Activated B cell treated with CpG ODN at 0.5 μM for 24 hours (primary cell): Measurements from ENCODE around the gene HK2. TPM values are rescaled to one million over a fixed set of nuclear protein-coding genes. Genes with fewer than 3 reads are reported as not detected.
"Not testable (repeated sequence)": the region's sequence is repeated elsewhere in the genome, so short reads cannot be mapped to it uniquely, and the experiment has no call there.

Experiments
- ATAC-seq: fragments of 200-7000 bp; cut with Tn5 transposase; one replicate; pipeline ENCODE4 v1.10.0; 2021; ENCODE audit warnings: low read depth, mild to moderate bottlenecking, moderate library complexity
- CTCF ChIA-PET: fragments of 350-600 bp; sonication (Branson Sonifier 250); formaldehyde crosslinking; loops from one replicate; lab custom pipeline; 2021; ENCODE audit warnings: antibody characterized with exemption; lab: Charles Lee
- POLR2A ChIA-PET: fragments of 350-600 bp; sonication (Branson Sonifier 250); formaldehyde crosslinking; loops from one replicate; lab custom pipeline; 2021; ENCODE audit warnings: antibody characterized with exemption; lab: Charles Lee
- DNase-seq: peaks from one replicate; pipeline ENCODE4 v3.0.0; 2022
- H3K27ac Mint-ChIP-seq: one replicate; pipeline ENCODE4 v1.8.0; 2020; ENCODE audit warnings: mixed read lengths
- H3K27me3 Mint-ChIP-seq: one replicate; pipeline ENCODE4 v1.8.0; 2021; ENCODE audit warnings: mixed read lengths
- H3K36me3 Mint-ChIP-seq: one replicate; pipeline ENCODE4 v1.8.0; 2021; ENCODE audit warnings: low read depth, mixed read lengths
- H3K4me1 Mint-ChIP-seq: one replicate; pipeline ENCODE4 v1.8.0; 2021; ENCODE audit warnings: mixed read lengths
- H3K4me3 Mint-ChIP-seq: one replicate; pipeline ENCODE4 v1.8.0; 2020; ENCODE audit warnings: mild to moderate bottlenecking, mixed read lengths
- H3K9me3 Mint-ChIP-seq: one replicate; pipeline ENCODE4 v1.8.0; 2020; ENCODE audit warnings: mixed read lengths
- intact Hi-C: fragments of 100-400 bp; cut with micrococcal nuclease; formaldehyde crosslinking; loops from one replicate; pipeline ENCODE4 v1.15.1; 2024
- total RNA-seq: library from RNA; stranded (reverse); gene quantifications from 2 replicates; pipeline ENCODE4 v1.2.3, GENCODE V29; 2022
- TF ChIP-seq, protein P1 (sequence below): fragments of 200-600 bp; IDR thresholded peaks from one replicate; pipeline ENCODE4 v1.8.0; 2022; ENCODE audit warnings: antibody characterized with exemption, mild to moderate bottlenecking

HK2 gene
- total RNA-seq, 1 donor from 2014 or later = 15.3 TPM

DNA sequence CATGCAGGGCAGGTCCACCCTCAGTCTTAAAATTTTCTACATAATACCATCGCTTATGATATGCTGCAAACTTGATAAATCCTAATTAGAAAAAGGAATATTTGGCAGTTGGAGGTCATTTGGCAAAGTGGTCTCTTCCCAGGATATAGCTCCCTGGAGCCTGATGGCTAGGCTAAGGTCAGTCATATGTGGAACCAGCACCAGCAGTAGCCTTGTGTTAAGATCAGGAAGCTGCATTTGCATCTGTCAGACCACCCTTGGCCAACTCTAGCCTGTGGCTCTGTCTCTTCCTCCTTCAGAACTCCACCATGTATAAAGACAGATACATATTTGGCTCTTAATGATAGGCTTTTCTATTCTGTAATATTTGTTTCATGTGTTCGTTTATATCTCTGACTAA, 5.4 kb upstream of the HK2 start:
- Mint-ChIP-seq H3K4me1 (peaks cover 15% of the 10 kb centered on the region), H3K4me3 (no peak overlapping the region), H3K27me3 (no peaks in the 10 kb centered on the region), H3K27ac (no peak overlapping the region), H3K36me3 (no peaks in the 10 kb centered on the region), H3K9me3 (no peaks in the 10 kb centered on the region)
- DNase-seq = no peak
- ChIA-PET POLR2A (no interaction called here), CTCF (no interaction called here)
- no peak for ATAC-seq
- intact Hi-C loops = no loop called here
- TF ChIP-seq, protein P1, sequence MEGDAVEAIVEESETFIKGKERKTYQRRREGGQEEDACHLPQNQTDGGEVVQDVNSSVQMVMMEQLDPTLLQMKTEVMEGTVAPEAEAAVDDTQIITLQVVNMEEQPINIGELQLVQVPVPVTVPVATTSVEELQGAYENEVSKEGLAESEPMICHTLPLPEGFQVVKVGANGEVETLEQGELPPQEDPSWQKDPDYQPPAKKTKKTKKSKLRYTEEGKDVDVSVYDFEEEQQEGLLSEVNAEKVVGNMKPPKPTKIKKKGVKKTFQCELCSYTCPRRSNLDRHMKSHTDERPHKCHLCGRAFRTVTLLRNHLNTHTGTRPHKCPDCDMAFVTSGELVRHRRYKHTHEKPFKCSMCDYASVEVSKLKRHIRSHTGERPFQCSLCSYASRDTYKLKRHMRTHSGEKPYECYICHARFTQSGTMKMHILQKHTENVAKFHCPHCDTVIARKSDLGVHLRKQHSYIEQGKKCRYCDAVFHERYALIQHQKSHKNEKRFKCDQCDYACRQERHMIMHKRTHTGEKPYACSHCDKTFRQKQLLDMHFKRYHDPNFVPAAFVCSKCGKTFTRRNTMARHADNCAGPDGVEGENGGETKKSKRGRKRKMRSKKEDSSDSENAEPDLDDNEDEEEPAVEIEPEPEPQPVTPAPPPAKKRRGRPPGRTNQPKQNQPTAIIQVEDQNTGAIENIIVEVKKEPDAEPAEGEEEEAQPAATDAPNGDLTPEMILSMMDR = no peak

DNA sequence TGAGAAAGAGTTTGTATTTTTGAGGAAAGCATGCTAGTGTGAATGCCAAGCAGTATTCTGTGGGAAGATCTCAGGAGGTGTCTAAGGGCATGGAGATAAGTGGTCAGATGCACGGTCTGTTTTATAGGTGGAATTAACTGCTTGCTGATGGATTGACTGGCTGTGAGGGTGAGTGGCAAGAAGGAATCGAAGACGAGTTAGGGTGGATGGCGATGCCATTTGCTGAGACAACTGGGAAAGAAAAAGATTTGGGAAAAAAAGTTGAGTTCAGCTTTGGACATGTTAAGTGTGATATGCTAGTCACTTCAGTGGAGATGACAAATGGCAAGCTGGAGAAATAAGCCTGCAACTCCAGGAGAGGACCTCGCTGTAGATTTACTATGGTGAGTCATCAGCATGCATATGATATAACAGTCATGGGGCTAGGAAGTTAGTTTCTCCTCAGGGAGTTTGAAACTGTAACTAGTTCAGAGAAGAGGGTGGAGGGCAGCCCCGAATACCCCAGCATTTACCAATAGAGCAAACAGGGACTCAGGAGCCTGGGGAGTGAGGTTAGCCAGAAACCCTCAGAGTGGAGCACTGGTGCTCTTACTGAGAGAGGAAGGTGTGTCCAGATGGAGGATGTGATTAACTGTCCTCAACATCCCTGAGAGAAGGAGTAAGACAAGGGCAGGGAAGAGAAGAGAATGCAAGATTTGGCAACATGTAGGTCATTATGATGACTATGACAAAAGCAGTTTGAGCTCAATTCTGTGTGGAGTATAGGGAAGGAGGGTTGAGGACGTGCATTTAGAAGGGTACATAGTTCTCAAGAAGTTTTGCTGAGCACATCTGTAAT, 2.0 kb upstream of the HK2 start:
- ATAC-seq = no peak
- peak overlapping the region; percentile 47 for H3K4me3 Mint-ChIP-seq
- peaks cover 4% of the 10 kb centered on the region for H3K36me3 Mint-ChIP-seq
- no peaks in the 10 kb centered on the region for H3K9me3 Mint-ChIP-seq
- no peaks in the 10 kb centered on the region for H3K27me3 Mint-ChIP-seq
- ChIA-PET CTCF (no interaction called here), POLR2A (no interaction called here)
- no peak for DNase-seq
- H3K4me1 Mint-ChIP-seq = peaks cover 25% of the 10 kb centered on the region
- TF ChIP-seq, protein P1 = no peak
- intact Hi-C loops = loop anchor here (10.0 kb wide), 2 partner anchors 327 to 603 kb away; partner anchors contain the start of gene PCGF1
- peak overlapping the region; percentile 47 for H3K27ac Mint-ChIP-seq

DNA sequence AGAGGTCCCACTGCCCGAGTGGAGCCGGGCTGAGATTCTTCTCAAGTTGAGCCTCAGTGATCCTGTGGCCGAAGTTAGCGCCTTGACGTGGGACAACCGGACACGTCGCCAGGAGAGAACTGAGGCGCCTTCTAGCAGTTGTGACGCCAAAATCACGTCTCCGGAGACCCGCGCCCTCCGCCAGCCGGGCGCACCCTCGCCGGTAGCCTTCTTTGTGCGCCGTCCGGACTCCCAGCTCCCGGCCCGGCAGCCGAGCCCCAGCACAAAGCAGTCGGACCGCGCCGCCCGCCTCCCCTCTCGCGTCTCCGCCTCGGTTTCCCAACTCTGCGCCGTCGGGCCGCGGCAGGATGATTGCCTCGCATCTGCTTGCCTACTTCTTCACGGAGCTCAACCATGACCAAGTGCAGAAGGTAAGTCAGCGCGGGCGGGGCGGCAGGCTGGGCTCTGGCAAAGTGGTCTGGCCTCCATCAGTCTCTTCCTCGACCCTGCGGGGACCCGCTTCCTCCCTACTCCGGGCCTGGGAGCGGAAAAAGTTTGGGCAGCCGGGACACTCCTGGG, 386 bp downstream of the HK2 start:
- DNase-seq = peak; percentile 53
- CTCF ChIA-PET = interaction anchor here (1.0 to 4.4 kb wide), 4 partner anchors 14 to 143 kb away, joined by 3 to 40 read pairs (median 4); no protein-coding TSS in a partner anchor
- peaks cover 30% of the 10 kb centered on the region for H3K4me1 Mint-ChIP-seq

DNA sequence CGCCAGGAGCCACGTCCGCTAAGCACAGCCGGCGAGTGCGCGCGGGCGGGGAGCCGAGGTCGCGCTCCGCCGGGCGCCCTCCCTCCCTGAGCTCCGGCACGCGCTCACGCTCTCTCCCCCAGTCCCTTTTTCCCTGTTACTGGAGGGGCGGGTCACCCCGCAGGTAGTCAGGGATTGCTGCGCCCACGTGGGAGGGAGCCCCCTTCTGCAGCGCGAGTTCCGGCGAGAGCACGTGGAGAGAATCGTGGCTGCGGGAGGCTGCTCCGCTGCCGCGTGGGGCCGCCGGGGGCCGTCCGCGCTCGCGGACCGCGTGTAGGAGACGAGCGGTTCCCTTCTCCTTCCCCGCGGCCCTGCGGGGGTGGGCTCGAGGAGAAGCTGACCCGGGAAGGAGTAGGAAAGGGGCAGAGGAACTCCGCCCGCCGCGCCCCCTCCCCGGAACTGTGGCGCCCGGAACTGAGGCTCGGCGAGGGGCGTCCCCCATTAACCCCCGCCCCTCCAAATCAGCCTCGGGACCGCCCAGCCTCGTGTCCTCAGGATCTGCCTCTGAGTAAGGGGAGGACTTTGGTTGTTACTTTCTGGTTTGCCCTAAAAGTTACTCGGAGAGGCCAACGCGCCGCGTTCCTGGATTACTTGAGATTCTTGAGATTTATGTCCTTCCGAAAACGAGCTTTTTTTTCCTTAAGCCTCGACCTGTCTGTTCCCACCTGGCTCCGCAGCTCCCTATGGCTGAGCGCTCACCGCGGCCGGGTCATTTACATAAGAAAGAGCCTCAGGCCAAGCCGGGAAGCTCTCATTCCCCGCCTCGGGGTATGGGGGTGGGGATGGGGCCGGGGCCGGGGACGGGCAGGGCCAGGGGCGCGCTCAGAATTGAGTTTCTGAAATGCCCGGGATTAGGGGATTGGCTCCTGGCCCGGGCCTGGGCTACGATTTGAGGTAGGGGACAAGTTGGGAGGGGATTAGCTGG, 1.1 kb downstream of the HK2 start:
- Mint-ChIP-seq H3K27ac (peak overlapping the region; percentile 90), H3K27me3 (no peaks in the 10 kb centered on the region), H3K9me3 (no peaks in the 10 kb centered on the region), H3K36me3 (peaks cover 4% of the 10 kb centered on the region), H3K4me1 (peaks cover 32% of the 10 kb centered on the region), H3K4me3 (peak overlapping the region; percentile 95)
- intact Hi-C loops = loop anchor here (1.0 to 10.0 kb wide), 5 partner anchors 9 to 1098 kb away; partner anchors contain the start of genes PCGF1 and TPRKB
- ChIA-PET CTCF (interaction anchor here (1.0 to 4.4 kb wide), 4 partner anchors 13 to 144 kb away, joined by 4 to 40 read pairs (median 12); no protein-coding TSS in a partner anchor), POLR2A (interaction anchor here (0.6 to 6.6 kb wide), 9 partner anchors 9 to 636 kb away, joined by 3 to 47 read pairs (median 3); partner anchors contain the start of gene SEMA4F)
- TF ChIP-seq, protein P1 = no peak
- DNase-seq = peak; percentile 62
- ATAC-seq = peak; percentile 49

More for the DNA sequence above, 386 bp downstream of the HK2 start:
- POLR2A ChIA-PET = interaction anchor here (0.6 to 6.6 kb wide), 5 partner anchors 10 to 1541 kb away, joined by 3 to 47 read pairs (median 3); partner anchors contain the start of genes EGR4 and SEMA4F
- H3K9me3 Mint-ChIP-seq, H3K27me3 Mint-ChIP-seq, H3K36me3 Mint-ChIP-seq: not testable (repeated sequence)
- H3K4me3 Mint-ChIP-seq = peak overlapping the region; percentile 95
- peak overlapping the region; percentile 90 for H3K27ac Mint-ChIP-seq
- intact Hi-C loops = loop anchor here (1.0 to 10.0 kb wide), 4 partner anchors 15 to 1098 kb away; partner anchors contain the start of genes PCGF1 and TPRKB
- ATAC-seq = peak; percentile 11
